KOPT-K1 (cell line): ENCODE data around the gene UBE2B.
"Not testable (repeated sequence)": the region's sequence is repeated elsewhere in the genome, so short reads cannot be mapped to it uniquely, and the experiment has no call there.

Source experiments
- H3K27ac ChIP-seq: fragments of 200-600 bp; sonication (generic); 2 replicates; pipeline ENCODE4 v1.5.1; 2016; ENCODE audit warnings: antibody characterized with exemption, mild to moderate bottlenecking, low read depth, low read length; ENCODE audit not compliant: poor library complexity, severe bottlenecking
- H3K36me3 ChIP-seq: fragments of 200-600 bp; sonication (generic); 2 replicates; pipeline ENCODE4 v1.5.1; 2017; ENCODE audit warnings: antibody characterized with exemption, mild to moderate bottlenecking, low read length, moderate library complexity; ENCODE audit not compliant: insufficient read depth
- H3K9me3 ChIP-seq: fragments of 200-600 bp; sonication (generic); 2 replicates; pipeline ENCODE4 v1.5.1; 2017; ENCODE audit warnings: antibody characterized with exemption, low read length, mild to moderate bottlenecking; ENCODE audit not compliant: insufficient read depth, poor library complexity, severe bottlenecking

Gene UBE2B

GRCh38 chr5:134370871-134371833, at the start of gene UBE2B:
Gene UBE2B, plus strand, starts transcription at chr5:134371569. Its CDS starts 27 bp downstream, at chr5:134371596.
- Histone ChIP-seq H3K9me3 (no peaks in the 10 kb centered on the region), H3K27ac (peak within 1 kb of the TSS; percentile 83), H3K36me3 (peaks cover 16% of the 10 kb centered on the region)

GRCh38 chr5:134327327-134327726, 44.0 kb upstream of the UBE2B start:
- no peak overlapping the region for H3K27ac ChIP-seq
- H3K9me3 ChIP-seq, result peaks cover 20% of the 10 kb centered on the region
- no peaks in the 10 kb centered on the region for H3K36me3 ChIP-seq

GRCh38 chr5:134328619-134329018, 42.8 kb upstream of the UBE2B start:
- Histone ChIP-seq H3K27ac (no peak overlapping the region), H3K36me3 (no peaks in the 10 kb centered on the region), H3K9me3 (peaks cover 20% of the 10 kb centered on the region)

- H3K27ac ChIP-seq, H3K36me3 ChIP-seq: not testable (repeated sequence)
- peaks cover 14% of the 10 kb centered on the region for H3K9me3 ChIP-seq
These were observed 34.5 kb upstream of the UBE2B start for GRCh38 chr5:134336833-134337232.

GRCh38 chr5:134343500-134343899, 27.9 kb upstream of the UBE2B start:
- H3K9me3 ChIP-seq, H3K36me3 ChIP-seq, H3K27ac ChIP-seq: not testable (repeated sequence)

- H3K27ac ChIP-seq, H3K9me3 ChIP-seq, H3K36me3 ChIP-seq: not testable (repeated sequence)
These were observed 25.9 kb upstream of the UBE2B start for GRCh38 chr5:134345476-134345875.

GRCh38 chr5:134345996-134346395, 25.4 kb upstream of the UBE2B start:
- Histone ChIP-seq H3K9me3 (no peaks in the 10 kb centered on the region), H3K36me3 (no peaks in the 10 kb centered on the region), H3K27ac (no peak overlapping the region)

- H3K36me3 ChIP-seq, result no peaks in the 10 kb centered on the region
- no peaks in the 10 kb centered on the region for H3K9me3 ChIP-seq
- no peak overlapping the region for H3K27ac ChIP-seq
These were observed 21.9 kb upstream of the UBE2B start for GRCh38 chr5:134349463-134349862.

GRCh38 chr5:134355681-134356080, 15.7 kb upstream of the UBE2B start:
- no peak overlapping the region for H3K27ac ChIP-seq
- no peaks in the 10 kb centered on the region for H3K36me3 ChIP-seq
- H3K9me3 ChIP-seq, result no peaks in the 10 kb centered on the region

GRCh38 chr5:134365604-134366003, 5.8 kb upstream of the UBE2B start:
- H3K27ac ChIP-seq, result no peak overlapping the region
- H3K9me3 ChIP-seq, result no peaks in the 10 kb centered on the region
- H3K36me3 ChIP-seq, result no peaks in the 10 kb centered on the region

GRCh38 chr5:134370311-134370870, 978 bp upstream of the UBE2B start:
- Histone ChIP-seq H3K27ac (peak overlapping the region; percentile 83), H3K9me3 (no peaks in the 10 kb centered on the region), H3K36me3 (peaks cover 11% of the 10 kb centered on the region; the same call in 1 of the 2 replicates)

- Histone ChIP-seq H3K9me3 (no peaks in the 10 kb centered on the region), H3K27ac (peak overlapping the region; percentile 83), H3K36me3 (peaks cover 22% of the 10 kb centered on the region)
These were observed 518 bp downstream of the UBE2B start for GRCh38 chr5:134371834-134372340.

GRCh38 chr5:134373633-134374032, 2.3 kb downstream of the UBE2B start:
- not testable (repeated sequence) for H3K9me3 ChIP-seq, H3K27ac ChIP-seq
- H3K36me3 ChIP-seq, result peaks cover 34% of the 10 kb centered on the region

- H3K9me3 ChIP-seq, result no peaks in the 10 kb centered on the region
- peaks cover 40% of the 10 kb centered on the region for H3K36me3 ChIP-seq
- no peak overlapping the region for H3K27ac ChIP-seq
These were observed 2.9 kb downstream of the UBE2B start for GRCh38 chr5:134374232-134374631.

GRCh38 chr5:134380346-134380745, 9.0 kb downstream of the UBE2B start:
- peaks cover 78% of the 10 kb centered on the region for H3K36me3 ChIP-seq

More at GRCh38 chr5:134380346-134380745, 9.0 kb downstream of the UBE2B start:
- peak overlapping the region; percentile 75 for H3K27ac ChIP-seq
- no peaks in the 10 kb centered on the region for H3K9me3 ChIP-seq
